LNCAP (cell line): ENCODE data around the gene HSFY2.
"Not testable (repeated sequence)": the region's sequence is repeated elsewhere in the genome, so short reads cannot be mapped to it uniquely, and the experiment has no call there.

Experiments used
- CTCF ChIP-seq: fragments of 450-650 bp; IDR thresholded peaks from 2 replicates; pipeline ENCODE4 v1.5.1; 2017; ENCODE audit warnings: mild to moderate bottlenecking

The HSFY2 gene

GRCh38 chrY:18773635-18774034, at the start of gene HSFY2:
Gene HSFY2 (minus strand): TSS chrY:18773735. CDS start chrY:18773618, 117 bp downstream.
- TF ChIP-seq CTCF: not testable (repeated sequence)
